8988T (cell line): Measurements from ENCODE around the gene TPM1.

Experiments used
- DNase-seq: peaks from one replicate; pipeline ENCODE4 v3.0.0; 2011

TPM1 gene

DNA sequence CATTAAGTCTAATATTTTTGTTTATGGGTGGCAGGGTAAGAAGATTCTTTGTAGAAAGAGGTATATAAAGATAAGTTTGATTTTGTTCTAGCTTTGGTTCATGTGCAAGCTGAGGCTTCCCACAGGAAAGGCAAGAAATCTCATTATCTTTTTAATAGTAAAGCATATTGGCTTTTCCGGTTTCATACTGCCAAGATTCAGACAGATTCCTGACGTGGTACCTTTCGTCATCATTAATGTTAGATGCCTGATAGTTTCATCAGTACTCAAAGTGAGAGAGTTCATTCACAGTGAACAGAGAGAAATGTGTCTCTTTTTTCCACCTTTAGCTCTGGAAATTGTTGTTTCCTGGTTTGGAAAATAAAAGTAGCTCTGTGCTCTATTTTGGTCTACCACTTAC is 16.5 kb downstream of the TPM1 start:
- DNase-seq, result no peak

- no peak for DNase-seq
Observed at GRCh38 chr15:63059573-63060216, 17.1 kb downstream of the TPM1 start.

DNA sequence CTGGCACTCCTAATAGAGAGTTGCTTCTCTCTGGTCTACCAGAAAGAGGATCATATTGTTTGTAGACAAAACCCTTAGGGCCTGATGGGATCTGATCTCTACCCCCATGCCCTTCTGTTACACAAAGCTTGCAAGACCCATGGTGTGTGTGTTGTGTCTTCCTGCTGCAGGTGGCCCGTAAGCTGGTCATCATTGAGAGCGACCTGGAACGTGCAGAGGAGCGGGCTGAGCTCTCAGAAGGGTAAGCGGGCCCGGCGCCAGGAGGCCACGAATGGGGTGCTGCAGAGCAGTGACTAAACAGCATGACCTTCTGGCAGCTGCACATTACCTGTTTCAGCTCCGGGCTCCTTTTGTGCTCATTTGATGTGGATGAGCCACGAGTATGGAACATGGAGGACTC is 18.2 kb downstream of the TPM1 start:
- no peak for DNase-seq

DNA sequence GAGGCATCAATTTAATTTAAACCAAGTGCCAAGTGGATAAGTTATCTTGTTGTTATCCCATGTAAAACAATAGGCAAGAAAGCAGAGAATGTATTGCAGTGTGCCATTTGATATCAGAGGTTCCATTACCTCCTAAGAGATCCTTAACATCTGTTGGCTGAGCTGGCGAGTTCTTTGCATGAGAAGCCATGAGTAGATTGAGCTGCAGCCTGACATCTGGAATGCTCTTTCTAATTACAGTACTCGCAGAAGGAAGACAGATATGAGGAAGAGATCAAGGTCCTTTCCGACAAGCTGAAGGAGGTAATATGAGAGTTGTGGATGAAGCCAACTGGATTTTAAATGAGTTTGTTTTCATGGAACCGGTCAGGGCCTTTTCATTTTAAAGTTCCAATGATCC is 19.4 kb downstream of the TPM1 start:
- DNase-seq, result no peak

DNA sequence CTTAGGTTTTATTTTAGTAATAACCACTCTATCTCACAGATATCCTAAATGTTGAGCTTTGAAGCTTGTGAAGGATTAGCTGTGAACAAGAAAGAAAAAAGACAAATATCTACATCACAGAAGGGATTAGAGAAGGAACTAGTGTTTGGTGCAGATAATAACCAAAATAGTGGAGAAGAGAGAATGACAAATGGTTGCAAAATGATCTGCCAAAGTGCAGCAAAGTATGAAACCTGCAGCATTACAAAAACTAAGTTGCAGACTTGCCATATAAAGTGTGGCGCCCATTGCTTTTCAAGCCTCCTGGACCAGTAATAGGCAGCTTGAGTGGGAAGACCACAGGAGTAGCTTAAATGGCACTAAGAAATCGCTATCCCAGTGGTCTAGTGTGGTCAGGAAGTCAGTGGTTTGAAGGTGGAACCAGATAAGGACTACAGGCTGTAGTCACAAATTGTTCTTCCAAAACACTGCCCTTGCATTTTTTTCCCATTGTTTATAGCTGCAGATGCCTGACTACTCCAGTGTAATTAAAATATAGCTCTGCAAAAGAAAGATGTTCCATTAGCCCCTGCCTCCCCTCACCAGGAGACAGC is 20.7 kb downstream of the TPM1 start:
- DNase-seq, result no peak

GRCh38 chr15:63063877-63064409 is 21.4 kb downstream of the TPM1 start:
- DNase-seq, result no peak

- no peak for DNase-seq
Observed at GRCh38 chr15:63065262-63066221, 23.0 kb downstream of the TPM1 start.

GRCh38 chr15:63066272-63066671 is 23.7 kb downstream of the TPM1 start:
- no peak for DNase-seq

DNA sequence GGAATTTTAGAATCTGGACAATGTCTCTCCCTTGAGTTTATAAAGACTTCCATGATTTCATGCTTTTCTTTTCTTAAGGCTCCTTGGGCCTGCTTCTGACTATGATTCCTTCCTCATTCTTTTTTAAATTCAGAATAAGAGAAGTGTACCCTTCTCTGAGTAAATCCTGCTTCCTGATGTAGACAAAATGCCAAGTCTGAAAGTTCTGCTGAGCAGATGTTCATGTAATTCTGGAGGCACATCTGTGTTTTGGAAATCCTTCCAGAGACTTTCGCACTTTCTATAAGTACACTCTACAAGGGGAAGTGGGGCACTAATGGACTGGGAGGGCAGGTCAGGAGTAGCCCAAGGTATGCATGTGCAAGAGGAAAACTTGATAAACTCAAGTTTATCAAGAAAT is 24.8 kb downstream of the TPM1 start:
- DNase-seq, result no peak

DNA sequence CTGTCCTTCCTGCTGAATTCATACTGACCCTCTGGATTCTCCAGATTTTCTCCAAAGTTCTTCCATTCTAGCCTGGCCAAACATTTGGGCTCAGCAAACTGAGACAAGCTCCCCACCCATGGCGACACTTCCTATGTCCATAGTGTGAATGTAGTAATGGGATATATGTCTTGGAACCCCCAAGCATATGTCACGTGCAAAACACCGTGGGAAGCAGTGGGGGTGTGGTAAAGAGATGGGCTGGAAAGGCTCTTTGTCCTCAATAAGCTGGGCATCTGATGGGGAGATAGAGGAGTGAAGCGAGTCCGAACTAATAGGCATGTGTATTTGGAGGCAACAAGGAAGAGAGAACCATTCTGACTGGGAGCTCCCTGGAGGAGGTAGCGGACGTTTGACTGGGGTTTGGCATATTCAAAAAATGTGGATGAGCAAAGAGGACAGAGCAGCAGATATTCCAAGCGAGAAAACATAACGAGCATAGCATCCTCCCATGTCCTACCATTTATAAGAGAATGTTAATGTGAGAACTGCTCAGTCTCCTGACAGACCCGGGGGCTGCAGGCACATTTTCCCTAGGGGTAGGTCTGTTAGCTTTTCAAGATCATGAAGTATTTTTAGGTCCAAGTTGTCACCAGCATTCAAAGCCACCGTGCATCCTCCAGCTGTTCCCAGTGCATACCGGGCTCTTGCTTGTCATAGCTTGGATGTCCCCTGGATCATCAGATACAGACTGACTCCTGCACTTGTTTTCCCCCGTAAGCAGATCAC is 25.6 kb downstream of the TPM1 start:
- DNase-seq, result no peak

DNA sequence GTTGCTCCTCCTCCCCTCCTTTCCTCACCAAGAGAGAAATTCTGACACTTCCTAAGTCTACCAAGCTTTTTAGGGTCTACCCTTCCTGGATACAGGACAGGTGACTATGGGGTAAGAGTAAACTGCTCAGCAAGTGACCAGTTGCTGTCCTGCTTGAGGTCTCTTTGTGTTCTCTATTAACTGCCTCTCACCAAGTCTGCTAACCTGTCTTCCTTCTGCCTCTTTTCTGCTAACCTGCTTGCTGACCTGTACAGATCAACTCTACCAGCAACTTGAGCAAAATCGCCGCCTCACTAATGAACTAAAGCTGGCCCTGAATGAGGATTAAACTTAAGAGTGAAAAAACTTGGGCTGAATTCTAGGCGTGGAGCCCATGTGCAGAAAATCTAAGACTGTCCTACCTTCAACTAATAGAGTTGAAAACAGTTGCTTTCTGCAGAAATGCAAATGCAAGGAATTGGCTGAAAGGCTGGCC is 27.1 kb downstream of the TPM1 start:
- no peak for DNase-seq

GRCh38 chr15:63070681-63071129 is 28.2 kb downstream of the TPM1 start:
- DNase-seq, result no peak

GRCh38 chr15:63071288-63071909 is 28.9 kb downstream of the TPM1 start:
- no peak for DNase-seq

DNA sequence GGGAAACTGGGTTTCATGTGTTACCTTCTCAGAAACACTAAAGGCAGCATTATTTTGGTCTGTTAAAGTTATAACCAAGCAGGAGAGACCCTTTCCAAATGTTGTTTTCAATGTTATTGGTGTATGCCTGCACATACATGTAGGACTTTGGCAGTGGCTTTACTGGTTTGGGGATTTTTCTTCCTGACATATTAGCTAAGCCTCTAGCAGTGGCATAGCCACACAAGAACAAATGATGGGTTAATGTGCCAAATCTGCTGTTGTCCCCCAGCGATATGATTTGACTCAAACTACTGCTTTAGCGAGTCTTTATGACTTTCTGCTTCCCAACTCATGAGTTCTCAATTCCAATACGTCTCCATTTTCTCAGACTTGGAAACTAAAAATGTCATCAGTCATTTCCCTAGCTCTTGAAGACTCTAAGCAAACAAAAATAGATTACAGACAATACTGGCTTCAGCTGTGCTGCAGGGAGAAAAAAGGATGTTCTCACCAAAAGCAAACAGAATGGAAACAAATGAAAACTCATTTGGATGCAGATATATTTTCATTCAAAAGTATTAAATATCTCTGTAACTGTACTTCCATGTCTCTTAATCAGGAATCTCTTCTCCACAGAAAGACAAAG is 29.6 kb downstream of the TPM1 start:
- DNase-seq, result no peak

DNA sequence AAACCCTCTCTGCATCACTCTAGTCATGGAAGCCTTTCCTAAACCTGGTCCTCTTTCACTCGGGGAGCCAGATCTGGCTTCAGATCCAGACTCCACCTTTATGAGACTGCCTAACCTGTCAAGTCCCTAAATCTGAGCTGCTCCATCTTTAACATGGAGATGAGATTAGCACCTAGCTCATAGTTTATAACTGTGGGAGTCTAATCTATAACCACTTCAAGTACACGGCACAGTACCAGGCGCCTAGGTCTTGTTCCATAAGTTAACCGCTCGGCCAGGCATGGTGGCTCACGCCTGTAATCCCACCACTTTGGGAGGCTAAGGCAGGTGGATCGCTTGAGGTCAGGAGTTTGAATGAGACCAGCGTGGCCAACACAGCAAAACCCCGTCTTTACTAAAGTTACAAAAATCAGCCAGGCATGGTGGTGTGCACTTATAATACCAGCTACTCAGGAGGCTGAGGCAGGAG is 30.3 kb downstream of the TPM1 start:
- DNase-seq, result no peak

DNA sequence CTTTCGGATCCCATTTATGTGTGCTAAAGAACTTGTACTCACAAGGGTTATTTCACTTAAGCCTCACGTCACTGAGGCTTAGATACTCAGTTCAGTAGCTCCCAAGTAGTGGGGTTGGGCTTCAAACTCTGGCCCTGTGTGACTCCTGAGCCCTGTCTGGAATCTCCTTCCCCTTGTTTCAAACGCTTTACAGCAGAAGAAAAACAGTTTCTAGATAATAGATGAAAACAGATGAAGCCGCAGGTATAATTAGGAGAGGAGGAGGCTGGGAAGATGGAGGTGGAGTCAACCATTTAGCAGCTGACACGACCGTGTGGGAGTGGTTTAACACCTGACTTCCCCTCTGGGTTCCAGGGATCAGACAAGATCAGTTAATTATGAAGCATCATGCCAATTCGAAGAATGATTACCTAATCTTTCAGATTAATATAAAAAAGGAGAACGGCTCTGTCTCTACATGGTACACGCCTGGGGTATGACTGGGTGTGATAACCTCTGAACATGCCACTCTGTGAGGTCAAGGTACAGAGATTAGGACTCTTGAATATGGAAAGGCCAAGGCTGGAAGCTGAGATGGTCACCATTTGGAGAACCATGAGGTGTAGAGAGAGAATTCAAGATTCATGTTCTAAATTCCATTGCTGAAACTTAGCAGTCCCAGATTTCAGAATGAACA is 31.1 kb downstream of the TPM1 start:
- DNase-seq, result no peak

DNA sequence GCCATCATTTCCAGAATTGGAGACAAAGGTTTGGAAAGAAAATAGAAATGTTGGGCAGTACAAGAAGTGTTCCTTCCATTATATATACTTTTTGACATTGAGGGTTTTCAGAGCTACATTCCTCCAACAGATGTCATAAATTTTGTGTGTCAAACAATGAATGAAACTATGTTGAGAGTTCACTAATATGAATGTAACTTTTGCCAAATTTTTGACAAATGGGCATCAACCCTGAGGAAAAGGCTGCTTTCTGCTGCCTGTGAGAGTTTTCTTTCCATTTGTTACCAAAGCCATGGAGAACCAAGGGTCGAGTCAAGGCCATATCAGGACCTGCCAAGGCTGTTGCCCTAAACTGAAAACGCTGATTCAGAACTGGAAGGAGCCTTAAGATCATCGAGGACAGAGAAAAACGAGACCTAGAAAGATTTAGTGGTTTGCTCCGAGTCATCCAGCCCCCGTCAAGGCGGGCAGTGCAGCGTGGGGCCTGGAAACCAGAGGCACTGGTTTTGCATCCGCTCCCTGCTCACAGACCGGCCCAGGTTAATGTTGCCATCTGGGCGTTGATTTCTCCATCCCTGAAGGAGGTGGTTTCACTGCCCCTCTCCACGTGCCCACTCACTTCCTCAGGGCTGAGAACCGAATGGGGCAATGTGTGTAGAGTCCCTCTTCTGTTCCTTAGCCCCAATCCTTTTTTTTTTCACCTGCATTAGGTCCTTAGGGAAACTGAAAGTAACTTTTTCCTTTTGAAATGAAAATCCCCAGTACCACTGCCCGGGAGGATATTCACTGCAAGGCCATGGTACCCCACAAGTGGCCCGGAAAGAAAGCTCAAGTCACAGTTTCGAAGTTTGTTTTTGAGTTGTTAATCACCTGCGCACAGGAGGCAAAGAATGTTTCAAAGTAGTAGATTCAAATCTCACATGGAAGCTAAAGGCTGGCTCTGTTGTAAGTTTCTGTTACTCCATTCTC is 32.8 kb downstream of the TPM1 start:
- no peak for DNase-seq

DNA sequence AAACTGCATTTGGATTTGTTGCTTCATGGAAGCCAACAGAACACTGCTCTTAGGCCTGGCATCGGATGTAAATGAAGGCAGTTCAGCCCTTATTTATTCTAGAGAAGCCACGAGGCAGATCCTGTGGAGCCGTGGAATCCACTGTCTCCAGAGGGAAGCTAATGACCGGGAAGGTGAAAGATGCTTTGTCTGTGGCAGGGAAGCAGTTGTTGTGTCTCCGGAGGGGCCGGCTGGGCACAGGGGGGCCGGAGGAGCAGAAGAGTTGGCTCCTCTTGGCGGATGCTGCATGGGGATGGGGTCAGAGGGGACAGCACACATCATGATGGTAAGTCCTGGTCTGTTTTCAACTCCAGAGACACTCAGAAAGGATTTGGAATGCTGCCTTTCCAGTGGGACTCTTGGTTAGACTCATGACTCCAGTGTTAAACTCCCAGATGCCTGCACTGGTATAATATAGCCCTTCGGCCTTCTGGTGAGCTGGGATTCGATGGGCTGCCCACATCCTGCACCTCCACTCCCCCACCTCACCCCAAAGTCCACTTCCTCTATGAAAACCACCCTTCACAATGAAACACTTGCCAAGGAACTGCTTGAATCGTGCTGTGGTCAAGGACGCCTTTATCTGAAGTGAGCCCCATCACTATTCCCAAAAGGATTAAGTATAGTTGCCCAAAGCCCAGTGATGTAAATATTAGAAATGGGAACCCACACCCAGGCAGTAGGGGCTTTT is 33.6 kb downstream of the TPM1 start:
- DNase-seq, result no peak

DNA sequence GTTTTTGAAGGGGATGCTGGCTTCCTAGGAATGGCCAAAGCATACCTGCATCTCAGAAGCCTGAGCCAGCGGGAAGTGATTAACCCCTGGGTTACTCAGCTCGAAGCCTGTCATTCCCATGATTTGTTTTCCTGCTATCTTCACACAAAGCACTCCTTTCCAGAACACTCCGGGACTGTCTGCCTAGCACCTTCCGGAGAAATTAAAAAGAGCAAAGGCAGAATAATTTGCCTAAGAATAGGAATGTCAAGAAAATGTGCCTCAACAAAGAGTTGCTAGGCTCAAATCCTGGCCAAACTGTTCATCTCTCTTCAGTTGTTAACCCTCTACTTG is 34.1 kb downstream of the TPM1 start:
- DNase-seq, result no peak
